Left renal cortex interstitium (tissue), 4 donors: ENCODE measurements around the gene PDILT. TPM values are rescaled to one million over a fixed set of nuclear protein-coding genes. Genes with fewer than 3 reads are reported as not detected.
"Not testable (repeated sequence)": the region's sequence is repeated elsewhere in the genome, so short reads cannot be mapped to it uniquely, and the experiment has no call there.

ENCODE experiments used
- DNase-seq, 4 donors: peaks; one replicate each; pipeline ENCODE4 v3.0.0-alpha.2; 2013; ENCODE audit warnings: low read depth in 4 of 4, low spot score in 2 of 4, missing footprints in 1 of 4
- polyA plus RNA-seq, 4 donors: library from polyadenylated mRNA; unstranded; fragments of 120-200 nt; gene quantifications; one replicate each; pipeline ENCODE4 v1.2.1, GENCODE V29; 2013; ENCODE audit not compliant: insufficient read length in 4 of 4

Gene PDILT
- polyA plus RNA-seq, 4 donors: 0.14 to 0.23 TPM; not detected in 2

DNA sequence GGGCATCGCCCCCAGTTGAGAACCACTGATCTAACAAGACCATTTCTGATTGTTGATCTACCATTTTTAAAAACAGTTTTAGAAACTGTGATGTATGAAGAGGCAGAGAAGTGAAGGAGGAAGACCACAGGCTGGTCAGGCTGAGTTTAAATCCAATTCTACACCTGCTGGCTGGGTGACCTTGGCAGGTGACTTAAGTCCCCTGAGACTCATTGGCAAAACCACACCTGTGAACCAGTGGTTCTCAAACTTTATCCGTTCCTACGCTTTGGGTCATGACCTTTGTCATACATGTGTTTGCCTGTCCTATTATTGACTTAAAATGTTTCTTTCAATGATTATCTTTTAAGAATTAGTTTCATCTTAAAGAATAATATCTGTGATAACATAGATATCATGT, 79.5 kb downstream of the PDILT start:
- DNase-seq: no peak

DNA sequence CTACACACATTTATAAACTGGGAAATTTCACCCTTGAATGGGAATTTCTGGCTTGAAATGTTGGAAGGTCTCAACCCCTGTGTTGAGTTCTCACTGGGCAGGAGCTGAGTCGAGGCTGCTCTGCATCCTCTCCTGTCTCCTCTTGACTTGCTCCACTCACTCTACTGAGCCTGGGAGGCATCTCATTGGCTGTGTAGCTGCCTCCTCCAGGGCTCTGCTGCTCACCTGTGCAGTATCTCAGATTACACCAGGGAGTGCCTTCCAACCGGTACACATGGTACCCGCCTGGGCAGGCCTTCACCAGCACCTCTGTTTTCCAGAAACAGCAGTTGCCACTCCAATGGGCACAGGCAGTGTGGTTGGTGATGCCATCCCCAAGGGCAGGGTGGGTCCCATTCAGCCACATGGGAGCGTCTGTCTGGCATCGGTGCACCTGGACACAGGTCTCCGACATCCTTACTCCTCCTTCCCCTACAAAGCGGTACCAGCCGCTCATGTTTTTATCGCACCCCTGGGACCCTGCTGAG, 80.9 kb downstream of the PDILT start:
- DNase-seq: no peak

DNA sequence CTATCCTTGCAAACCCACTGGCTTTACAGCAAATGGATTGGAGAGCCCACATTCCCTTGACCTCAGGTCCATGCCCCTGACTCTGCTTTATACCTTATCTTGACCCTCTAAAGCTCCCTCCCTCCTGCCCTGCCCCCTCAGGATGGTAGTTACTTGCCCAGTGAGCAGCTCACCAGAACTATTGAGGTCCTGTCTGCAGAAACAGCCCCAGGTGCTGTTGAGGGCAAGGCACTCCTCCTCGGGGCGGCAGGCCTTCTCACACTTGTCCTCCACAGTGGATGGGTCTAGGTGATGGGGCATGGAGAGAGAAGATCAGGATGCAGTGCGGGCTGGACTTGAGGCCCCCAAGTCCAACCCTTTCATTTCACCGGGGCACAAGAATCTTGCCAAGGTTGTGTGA, 81.8 kb downstream of the PDILT start:
- DNase-seq: no peak

DNA sequence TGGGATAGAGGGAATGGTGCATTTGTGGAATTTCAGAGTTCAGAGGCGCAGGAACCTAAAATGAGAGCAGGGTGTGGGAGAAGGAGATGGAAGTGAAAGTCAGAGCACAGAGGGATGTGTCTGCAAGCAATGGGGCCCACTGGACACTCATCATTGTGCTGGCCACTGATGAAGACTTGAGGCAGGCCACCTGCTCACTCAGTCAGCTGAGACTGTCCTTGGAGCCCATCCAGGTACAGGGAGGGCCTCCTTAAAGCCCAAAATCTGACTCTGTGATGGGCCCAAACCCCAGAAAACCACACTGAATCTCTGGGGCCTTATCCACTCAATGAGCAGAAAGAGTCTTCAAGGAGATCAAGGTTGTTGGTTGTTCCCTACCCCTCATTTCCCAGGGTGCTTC, 82.9 kb downstream of the PDILT start:
- no peak for DNase-seq

DNA sequence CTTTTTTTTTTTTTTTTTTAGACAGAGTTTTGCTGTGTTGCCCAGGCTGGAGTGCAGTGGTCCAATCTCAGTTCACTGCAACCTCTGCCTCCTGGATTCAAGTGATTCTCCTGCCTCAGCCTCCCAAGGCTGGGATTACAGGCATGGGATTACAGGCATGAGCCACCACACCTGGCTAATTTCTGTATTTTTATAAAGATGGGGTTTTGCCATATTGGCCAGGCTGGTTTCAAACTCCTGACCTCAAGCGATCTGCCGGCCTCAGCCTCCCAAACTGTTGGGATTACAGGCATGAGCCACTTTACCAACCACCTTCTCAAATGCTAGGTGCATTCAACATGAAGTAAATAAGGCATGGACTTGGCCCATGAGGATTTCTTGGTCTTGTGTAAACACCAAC, 83.5 kb downstream of the PDILT start:
- DNase-seq: not testable (repeated sequence)

DNA sequence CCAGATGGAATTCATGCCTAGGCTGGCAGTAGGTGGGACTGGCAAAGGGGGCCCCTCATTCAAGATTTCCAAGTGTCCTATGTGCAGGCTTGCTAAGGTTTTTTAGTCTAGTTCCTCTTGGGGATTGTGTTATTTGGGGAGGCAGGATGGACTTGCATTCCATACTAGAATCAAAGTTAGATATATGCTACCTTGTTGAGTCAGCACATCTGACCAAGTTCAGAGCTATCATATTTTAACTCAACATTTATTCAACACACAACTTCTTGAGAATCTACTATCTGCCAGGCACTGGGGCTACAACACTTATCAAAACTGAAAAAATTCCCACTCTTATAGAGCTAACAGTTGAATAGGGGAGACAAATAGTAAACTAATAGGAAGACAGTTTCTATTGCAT, 83.9 kb downstream of the PDILT start:
- DNase-seq: no peak

DNA sequence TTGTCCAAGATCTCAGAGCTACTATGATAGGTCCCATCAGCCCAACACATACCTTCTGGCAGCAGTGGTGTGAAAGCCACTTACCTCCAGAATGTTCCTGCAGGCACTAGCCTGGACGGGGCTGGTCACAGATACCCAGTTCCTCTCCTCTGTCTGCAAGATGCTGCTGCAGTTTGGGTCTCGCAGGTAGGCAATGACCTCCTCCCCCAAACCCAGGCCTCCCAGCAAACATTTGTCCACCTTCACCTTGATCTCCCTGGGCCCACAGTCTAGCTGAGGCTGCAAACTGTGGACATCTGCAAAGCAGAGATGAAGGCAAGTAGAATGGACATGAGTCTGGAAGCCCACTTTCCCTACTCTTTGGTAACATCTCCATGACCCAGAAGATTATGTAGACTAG, 84.4 kb downstream of the PDILT start:
- DNase-seq: no peak

DNA sequence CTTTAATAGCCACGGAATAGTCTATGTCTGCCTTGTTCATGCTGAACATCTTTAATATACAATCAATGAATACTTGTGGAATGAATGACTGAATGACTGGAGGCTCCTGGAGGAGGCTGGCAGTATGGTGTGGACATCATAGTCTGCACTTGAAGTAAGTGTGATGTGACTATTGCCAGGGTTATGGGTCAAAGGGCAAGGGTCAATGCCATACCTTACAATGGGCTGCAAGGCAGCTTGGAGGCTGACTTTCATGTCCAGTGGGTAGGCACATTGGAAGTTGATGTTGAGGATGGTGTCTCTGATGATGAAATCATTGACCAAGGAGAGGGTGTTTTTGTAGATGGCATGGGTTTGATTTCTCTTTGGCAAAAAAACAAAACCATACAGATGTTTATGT, 85.1 kb downstream of the PDILT start:
- DNase-seq: no peak

DNA sequence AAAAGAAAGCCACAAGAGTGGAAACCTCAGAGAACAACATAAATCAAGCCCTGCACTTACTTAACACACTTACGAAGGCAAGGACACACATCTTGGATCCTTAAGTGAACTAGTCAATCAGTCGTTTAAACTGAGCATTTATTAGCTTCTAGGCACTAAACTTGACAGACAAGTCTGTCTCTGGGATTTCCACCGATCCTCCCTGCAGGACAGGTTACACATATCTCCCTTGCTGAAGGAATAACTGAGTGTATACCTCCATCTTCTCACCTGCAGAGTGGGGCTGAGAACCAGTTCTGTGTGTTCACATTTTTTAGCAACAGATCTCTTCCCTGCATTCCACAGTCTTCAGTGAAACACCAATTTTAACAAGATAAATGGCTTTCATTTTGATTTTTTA, 86.1 kb downstream of the PDILT start:
- no peak for DNase-seq

DNA sequence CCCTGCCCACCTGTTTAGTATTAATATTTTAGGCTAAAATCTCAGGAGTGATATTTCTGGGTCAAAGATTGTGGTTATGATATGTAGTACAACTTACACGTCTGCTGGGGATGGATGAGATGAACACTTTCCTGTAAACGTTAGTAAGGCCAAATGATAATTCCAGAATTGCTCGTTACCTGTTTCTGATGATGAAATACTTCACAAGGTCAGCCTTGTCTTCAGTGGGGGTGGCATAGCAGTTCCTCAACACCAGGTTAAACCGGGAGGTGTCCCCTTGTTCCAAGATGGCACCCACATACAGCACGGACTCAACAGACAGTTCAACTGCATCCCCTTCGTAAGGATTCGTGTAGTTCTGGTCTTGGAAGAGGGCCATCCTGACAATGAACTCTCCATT, 86.5 kb downstream of the PDILT start:
- DNase-seq: no peak

DNA sequence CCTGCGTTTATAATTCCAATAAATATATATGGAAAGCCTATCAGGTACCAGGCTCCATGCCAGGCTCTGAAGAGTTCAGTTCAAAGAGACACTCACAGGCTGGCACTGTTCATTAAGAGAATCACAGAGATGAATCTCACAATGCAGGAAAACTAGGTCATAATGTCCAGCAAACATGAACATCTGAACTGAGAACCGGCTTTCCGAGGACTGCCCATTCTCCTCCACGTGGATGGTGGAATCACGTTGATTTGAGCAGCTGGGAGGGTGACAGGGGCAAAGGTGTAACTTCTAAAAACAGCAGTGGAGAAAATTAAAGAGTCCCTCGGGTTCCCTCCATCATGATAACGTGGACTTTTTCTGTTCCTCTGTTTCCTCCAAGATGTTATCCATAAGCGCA, 87.4 kb downstream of the PDILT start:
- no peak for DNase-seq

DNA sequence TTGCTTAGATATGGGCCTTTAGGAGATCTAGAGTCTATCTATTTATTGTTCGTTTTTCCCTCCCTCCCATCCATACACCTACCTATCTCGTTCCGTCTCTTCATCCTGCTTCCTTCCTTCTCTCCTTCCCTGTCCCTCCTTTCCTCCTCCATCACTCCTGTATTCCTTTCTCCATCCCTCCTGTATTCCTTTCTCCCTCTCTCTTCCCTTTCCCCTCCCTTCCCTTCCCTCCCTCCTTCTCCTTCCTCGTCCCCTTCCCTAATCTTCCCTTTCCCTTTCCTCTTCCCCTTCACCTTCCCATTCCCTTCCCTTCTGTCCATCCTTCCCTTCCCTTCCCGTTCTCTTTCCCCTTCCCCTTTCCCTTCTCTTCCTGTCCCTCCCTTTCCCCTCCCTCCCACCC, 87.8 kb downstream of the PDILT start:
- DNase-seq: no peak

DNA sequence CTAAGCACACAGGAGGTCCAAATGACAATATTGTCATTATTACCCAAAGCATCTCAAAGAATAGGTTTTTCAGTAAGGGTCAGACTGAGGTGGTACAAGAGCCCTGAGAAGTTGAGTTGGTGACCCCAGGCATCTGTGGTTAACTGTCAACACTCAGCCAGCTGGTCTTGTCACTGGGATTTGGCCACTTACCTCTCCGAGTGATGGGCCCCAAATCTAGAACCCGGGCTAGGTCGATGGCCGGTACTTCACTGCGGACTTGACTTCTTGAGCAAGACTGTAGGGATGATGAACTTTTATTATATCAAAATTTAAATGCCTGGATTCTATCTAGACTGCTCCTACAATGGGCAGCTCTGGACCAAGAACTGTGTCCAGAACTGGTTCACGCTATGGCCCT, 88.8 kb downstream of the PDILT start:
- no peak for DNase-seq

DNA sequence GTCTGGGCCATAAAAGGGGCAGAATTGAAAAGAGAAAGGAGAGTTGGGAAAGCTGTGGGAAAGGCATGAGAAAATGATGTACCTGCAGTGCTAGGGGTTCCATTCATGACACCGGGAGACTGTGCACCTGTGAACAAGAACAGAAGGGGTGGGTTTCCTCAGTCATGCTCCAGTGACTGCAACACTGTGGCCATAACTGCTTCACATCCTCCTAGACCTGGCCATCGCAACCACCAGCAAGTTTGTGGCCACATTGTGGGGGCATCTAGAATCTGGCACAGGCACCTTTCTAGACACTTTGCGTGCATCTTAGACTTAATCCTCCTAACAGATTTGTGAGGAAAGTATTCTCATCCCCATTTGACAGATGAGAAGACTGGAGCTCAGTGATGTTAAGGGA, 90.0 kb downstream of the PDILT start:
- DNase-seq: no peak

DNA sequence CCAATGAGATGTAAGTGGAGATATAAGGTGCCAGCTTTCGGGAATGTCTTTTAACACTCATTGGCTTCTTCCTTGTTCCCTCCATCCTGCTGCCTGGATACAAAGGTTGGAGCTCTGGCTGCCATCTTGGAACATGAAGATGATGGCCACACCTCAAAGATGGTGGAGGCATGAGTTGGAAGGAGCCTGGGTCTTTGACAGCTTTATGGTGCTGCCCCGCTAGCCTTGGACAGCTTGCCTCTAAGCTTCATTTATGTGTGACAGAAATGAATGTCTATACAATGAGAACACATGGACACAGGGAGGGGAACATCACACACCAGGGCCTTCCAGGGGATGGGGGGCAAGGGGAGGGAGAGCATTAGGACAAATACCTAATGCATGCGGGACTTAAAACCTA, 90.8 kb downstream of the PDILT start:
- DNase-seq: no peak

DNA sequence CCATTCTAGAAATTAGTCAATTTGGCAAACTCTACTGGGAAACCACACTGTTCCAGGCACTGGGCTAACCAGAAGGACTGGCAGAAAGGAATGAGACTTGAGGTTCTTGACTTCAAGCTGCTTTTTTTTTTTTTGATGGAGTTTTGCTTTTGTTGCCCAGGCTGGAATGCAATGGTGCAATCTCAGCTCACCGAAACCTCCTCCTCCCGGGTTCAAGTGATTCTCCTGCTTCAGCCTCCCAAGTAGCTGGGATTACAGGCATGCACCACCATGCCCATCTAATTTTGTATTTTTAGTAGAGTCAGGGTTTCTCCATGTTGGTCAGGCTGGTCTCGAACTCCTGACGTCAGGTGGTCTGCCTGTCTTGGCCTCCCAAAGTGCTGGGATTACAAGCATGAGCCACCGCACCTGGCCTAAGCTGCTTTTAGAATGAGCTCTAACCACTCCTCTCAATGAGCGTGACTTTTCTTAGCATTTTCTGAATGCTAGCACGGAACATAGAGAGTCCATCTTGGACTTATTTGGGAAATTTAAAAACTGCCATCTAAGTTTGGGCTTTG, 91.9 kb downstream of the PDILT start:
- DNase-seq: not testable (repeated sequence)

DNA sequence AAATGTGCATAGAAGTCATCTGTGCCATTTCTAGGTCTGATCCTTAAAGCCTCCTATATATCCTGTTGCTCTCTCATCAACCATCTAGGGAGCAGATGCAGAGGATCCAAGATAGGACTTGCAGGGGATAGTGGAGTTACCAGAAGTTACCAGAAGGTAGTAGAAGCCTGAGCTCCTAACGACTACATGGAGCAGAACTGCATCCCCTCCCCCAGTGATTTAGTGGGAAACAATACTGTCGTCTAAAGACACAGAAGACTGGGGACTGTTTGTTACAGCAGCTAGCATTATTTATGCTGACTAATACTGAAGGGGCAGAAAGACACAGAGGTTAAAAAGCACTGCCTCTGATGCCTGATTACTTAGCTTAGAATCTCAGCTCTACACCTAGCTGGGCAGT, 93.0 kb downstream of the PDILT start:
- no peak for DNase-seq

DNA sequence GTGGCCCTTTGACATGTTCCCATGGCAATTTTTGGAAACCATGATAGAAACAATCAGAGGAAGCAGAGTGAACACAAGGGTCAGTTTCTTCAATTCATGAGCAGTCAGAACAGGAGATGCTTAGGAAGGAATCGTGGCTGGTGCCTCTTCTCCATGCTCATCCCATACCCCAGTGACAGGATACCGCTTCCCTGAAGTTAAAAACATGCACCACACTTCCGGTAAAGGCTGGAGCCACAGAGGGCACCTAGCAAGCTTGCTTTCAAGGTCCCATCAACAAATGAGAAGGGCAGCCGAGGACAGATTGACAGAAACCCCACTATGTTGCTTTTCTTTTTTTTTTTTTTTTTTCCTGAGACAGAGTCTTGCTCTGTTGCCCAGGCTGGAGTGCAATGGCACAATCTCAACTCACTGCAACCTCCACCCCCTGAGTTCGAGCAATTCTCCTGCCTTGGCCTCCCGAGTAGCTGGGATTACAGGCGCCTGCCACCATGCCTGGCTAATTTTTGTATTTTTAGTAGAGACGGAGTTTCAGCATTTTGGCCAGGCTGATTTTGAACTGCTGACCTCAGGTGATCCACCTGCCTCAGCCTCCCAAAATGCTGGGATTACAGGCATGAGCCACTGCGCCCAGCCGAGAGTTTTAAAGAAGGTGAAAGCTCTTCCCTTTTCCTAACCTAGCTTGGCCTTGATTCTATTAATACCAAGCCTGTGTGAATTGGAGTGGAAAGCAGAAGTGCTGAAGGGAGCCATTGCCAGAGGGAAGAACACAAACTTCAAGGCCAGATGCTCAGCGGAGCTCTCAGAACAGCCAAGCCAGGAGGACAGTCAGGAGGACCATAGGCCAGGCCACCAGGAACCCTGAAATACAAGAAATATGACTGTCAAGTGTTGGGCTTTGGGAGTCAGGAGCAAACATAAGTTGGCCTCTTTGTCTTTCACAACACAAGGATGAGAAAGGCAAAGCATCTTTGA, 93.8 kb downstream of the PDILT start:
- no peak for DNase-seq

DNA sequence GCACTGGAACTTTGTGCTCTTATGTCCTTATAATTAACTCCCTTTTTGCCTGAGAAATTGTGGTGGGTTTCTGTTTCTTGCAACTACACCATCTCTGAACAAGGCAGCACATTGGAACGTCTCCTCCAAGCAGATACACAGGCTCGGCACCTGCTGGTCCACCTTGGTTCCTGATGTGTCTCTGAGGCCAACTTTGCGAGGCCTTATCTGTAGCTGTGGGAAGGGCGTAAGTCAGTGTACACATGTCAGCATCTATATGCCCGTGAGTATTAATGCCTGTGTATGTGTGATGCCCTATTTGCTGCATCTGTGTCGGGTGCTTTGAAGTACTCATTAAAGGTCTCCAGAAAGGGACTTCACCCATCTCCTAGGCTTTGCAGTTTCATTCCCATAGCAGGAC, 94.8 kb downstream of the PDILT start:
- DNase-seq: no peak
